NCI-H146 treated with DMSO at 0.1 percent for 48 hours (cell line): ENCODE results near the gene RWDD3.

ENCODE experiments used
- DNase-seq: peaks from one replicate; lab custom pipeline; 2025; ENCODE audit not compliant: unreplicated experiment; lab: John Stamatoyannopoulos, UW

Gene RWDD3

GRCh38 chr1:95229706-95230105 is 4.3 kb upstream of the RWDD3 start:
- no peak for DNase-seq

- no peak for DNase-seq
These were observed 3.8 kb upstream of the RWDD3 start for GRCh38 chr1:95230256-95230655.

DNA sequence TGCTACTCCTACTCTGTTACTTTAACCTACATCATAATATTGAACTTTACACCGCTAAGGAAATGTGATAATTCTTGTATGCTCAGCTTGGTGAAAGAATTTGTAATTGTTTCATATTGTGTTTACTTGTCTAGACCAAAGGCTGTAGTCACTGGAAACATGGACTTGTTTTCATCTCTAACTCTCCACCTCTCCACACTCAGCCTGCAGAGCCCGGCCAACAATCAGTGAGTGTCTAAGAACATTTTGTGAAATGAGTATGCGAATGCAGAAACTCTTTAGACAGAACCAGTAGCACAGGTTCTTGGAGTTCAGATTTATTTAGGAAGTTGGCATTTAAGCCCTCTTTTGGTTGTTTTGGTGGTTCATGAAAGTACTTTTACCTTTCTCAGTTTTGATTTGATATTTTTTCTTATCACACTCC is 3.2 kb upstream of the RWDD3 start:
- no peak for DNase-seq

- no peak for DNase-seq
These were observed 1.2 kb upstream of the RWDD3 start for GRCh38 chr1:95232646-95233318.

DNA sequence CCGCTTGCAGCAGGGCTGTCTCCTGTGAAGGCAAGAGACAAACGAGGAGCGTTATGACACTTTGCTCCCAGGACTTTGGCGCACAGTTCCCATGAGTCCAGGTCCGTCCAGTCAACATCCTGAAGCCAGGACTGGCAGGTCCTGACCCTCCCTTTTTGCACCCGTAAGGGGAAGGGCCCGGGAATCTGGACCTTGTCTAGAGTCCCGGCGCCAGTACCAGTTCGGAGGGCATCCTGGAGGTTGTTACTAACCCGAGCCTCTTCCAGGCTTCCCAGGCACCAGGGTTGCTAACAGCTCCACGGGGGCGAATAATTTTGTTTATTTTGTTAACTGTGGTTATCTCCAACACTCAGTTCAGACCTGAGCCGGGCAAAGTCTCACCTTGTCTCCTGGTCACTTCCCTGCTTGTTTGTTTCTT is 682 bp upstream of the RWDD3 start:
- no peak for DNase-seq

GRCh38 chr1:95236784-95237575 is 3.0 kb downstream of the RWDD3 start:
- no peak for DNase-seq

- no peak for DNase-seq
These were observed 4.1 kb downstream of the RWDD3 start for GRCh38 chr1:95237981-95238703.

GRCh38 chr1:95245029-95245428 is 11.0 kb downstream of the RWDD3 start:
- no peak for DNase-seq

GRCh38 chr1:95246511-95246910 is 12.5 kb downstream of the RWDD3 start:
- no peak for DNase-seq

- no peak for DNase-seq
These were observed 13.6 kb downstream of the RWDD3 start for GRCh38 chr1:95247607-95248006.

GRCh38 chr1:95249916-95250315 is 15.9 kb downstream of the RWDD3 start:
- DNase-seq = no peak

GRCh38 chr1:95252422-95252821 is 18.4 kb downstream of the RWDD3 start:
- DNase-seq = no peak

GRCh38 chr1:95254959-95255358 is 20.9 kb downstream of the RWDD3 start:
- no peak for DNase-seq

GRCh38 chr1:95255826-95256225 is 21.8 kb downstream of the RWDD3 start:
- DNase-seq = no peak

DNA sequence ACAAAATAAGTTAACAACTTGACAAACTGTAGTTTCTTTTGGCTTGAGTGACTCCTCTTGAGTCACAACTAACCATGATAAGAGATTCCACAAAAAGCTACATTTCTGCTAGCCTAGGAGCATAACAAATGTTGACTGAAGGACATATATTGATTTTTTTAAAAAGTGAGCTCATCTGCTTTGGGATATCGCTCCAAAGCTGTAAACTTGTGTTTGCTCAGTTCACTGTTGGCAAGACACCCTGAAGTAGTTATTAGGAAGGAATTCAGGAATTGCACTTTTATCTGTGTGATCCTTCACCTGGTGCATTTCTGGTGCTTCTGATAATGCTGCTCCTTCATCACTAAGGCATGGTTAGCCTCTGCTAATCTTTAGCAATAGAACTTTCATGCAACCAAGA is 23.7 kb downstream of the RWDD3 start:
- no peak for DNase-seq

DNA sequence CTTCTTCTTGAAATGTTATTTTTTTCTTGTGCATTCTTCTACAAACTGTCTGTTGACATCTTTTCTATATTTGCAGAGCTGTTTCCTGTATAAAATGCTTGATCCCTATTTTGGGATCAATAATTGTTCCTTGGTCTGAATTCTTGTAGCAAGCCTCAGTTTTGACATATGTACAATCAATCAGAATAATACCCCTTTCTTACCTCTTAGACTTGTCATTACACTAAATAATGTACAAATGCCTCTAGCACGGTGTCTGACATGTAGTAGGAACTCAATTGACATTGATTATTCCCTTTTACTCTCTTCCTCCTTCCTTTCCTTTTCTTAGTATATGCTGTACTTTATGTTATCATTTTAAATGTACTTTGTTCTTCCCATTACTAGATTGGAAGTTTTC is 25.2 kb downstream of the RWDD3 start:
- no peak for DNase-seq

DNA sequence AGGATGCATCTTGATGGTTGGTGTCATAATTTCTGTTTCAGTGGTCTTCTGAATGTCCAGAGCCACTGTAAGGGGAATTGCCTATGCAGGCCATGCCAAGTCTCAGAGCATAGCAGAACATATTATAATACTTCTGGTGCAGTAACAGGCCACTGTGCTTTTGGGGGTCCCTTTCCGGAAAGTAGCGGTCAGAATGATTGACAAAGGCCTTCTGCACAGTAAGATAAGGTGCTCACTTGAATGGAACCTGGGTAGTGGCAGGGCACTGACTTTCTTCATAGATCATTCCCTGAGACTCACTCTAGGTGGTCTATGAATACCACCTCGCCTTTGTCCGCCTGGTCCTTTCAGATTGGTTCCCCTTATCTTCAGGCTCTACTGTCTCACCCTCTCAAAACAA is 28.9 kb downstream of the RWDD3 start:
- no peak for DNase-seq

DNA sequence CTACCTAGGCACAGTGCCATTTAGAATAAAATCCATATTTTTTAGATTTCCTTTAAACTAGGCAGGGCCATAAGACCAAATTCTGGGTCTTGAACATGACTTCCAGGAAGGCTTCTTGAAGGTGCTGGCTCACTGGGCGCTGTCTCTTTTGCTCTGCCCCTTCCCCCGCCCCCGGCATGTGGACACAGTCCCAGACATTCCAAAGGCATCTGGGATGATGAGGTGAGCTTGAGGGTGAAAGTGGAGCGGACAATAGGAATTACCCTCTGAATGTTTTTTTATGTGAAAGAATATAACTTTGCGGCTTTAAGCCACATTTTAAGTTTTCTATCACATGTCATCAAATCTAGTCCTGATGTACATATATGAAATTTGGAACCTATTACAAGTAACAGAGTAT is 29.4 kb downstream of the RWDD3 start:
- no peak for DNase-seq

GRCh38 chr1:95265106-95265505 is 31.1 kb downstream of the RWDD3 start:
- DNase-seq = no peak

GRCh38 chr1:95276429-95276828 is 42.4 kb downstream of the RWDD3 start:
- DNase-seq = no peak

DNA sequence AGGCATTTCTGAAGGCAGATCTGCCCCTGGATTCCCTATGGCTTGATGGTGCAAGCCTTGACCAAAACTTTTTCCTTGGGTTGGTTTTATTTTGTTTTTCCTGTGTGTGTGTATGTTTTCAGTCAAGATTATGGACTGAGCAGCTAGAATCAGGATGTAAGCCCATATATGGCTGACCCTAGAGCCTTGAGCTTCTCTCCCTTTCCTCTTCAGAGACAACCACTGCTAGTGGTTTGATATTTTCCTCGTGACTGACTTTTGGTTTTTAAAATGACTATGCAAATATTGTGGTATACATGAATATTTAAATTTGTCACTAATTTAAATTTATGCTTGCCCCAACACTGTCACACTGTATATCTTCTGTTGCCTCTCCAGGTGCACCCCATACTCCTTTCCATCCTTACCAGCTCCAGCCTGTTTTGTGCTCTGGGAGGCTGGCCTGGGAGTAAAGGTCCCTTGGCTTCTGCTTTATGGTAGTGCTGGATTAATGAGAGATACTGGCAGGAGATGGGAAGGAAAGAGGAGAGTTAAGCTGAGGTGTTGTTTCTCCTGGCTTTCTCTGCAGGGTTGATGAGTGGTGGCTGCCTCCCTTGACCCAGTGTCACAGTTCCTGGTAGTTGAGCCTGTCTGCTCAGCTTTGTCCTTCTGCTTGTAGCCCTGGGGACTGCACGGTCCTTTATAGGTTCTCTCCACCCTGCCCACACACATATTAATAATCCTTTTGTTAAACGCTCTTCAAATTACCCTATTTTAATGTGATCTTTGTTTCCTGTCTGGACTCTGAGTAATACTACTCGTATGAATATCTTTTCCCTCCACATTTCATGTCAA is 44.4 kb downstream of the RWDD3 start:
- DNase-seq = no peak
